CD8-positive, alpha-beta memory T cell (primary cell): ENCODE measurements around the gene GNAQ. TPM values are rescaled to one million over a fixed set of nuclear protein-coding genes. Genes with fewer than 3 reads are reported as not detected.

Experiments used
- CTCF ChIA-PET: fragments of 350-600 bp; sonication (Branson Sonifier 250); formaldehyde crosslinking; loops from one replicate; lab custom pipeline; 2021; ENCODE audit warnings: antibody characterized with exemption; lab: Charles Lee
- POLR2A ChIA-PET: fragments of 350-600 bp; sonication (Branson Sonifier 250); formaldehyde crosslinking; loops from one replicate; lab custom pipeline; 2021; ENCODE audit warnings: antibody characterized with exemption; lab: Charles Lee
- DNase-seq, 5 donors: peaks; one replicate each; pipeline versions ENCODE4 v3.0.0 to v3.0.0-alpha.2; 2020 to 2022; ENCODE audit warnings: mixed read lengths in 1 of 5
- H3K27ac ChIP-seq: one replicate; pipeline ENCODE4 v1.7.0; 2013; ENCODE audit warnings: low read depth, mild to moderate bottlenecking, low read length, moderate library complexity
- H3K27me3 ChIP-seq: 2 replicates; pipeline ENCODE4 v1.7.0; 2013; ENCODE audit warnings: low read length, mild to moderate bottlenecking; ENCODE audit not compliant: insufficient read depth, poor library complexity, severe bottlenecking
- H3K36me3 ChIP-seq: 2 replicates; pipeline ENCODE4 v1.7.0; 2013; ENCODE audit warnings: mild to moderate bottlenecking, low read length, moderate library complexity; ENCODE audit not compliant: insufficient read depth
- H3K4me1 ChIP-seq: 2 replicates; pipeline ENCODE4 v1.7.0; 2013; ENCODE audit warnings: mild to moderate bottlenecking, low read length, moderate library complexity; ENCODE audit not compliant: insufficient read depth
- H3K4me3 ChIP-seq: 2 replicates; pipeline ENCODE4 v1.7.0; 2013; ENCODE audit warnings: mild to moderate bottlenecking, low read length
- H3K9me3 ChIP-seq: 2 replicates; pipeline ENCODE4 v1.7.0; 2013; ENCODE audit warnings: mild to moderate bottlenecking, low read length
- H3K27ac Mint-ChIP-seq, 8 donors: one replicate each; pipeline ENCODE4 v1.8.0; 2020 to 2021; ENCODE audit warnings: mixed read lengths in 8 of 8, mild to moderate bottlenecking in 6 of 8, inconsistent platforms in 3 of 8, moderate library complexity in 3 of 8
- H3K27me3 Mint-ChIP-seq, 2 donors: one replicate each; pipeline ENCODE4 v1.8.0; 2020 to 2021; ENCODE audit warnings: mixed read lengths in 2 of 2, mild to moderate bottlenecking in 1 of 2, moderate library complexity in 1 of 2
- H3K36me3 Mint-ChIP-seq, 3 donors: one replicate each; pipeline ENCODE4 v1.8.0; 2020 to 2021; ENCODE audit warnings: mixed read lengths in 3 of 3, inconsistent platforms in 1 of 3, mild to moderate bottlenecking in 1 of 3
- H3K4me1 Mint-ChIP-seq, 3 donors: one replicate each; pipeline ENCODE4 v1.8.0; 2020 to 2021; ENCODE audit warnings: mixed read lengths in 3 of 3, inconsistent platforms in 1 of 3, mild to moderate bottlenecking in 1 of 3
- H3K4me3 Mint-ChIP-seq, 7 donors: one replicate each; pipeline ENCODE4 v1.8.0; 2020 to 2021; ENCODE audit warnings: mixed read lengths in 7 of 7, mild to moderate bottlenecking in 6 of 7, moderate library complexity in 4 of 7, inconsistent platforms in 2 of 7
- H3K9me3 Mint-ChIP-seq, 5 donors: one replicate each; pipeline ENCODE4 v1.8.0; 2020 to 2022; ENCODE audit warnings: mixed read lengths in 5 of 5, mild to moderate bottlenecking in 3 of 5, moderate library complexity in 2 of 5, inconsistent platforms in 1 of 5
- polyA plus RNA-seq: library from polyadenylated mRNA; unstranded; fragments of 300-500 nt; fragmentation: Illumina TruSeq; gene quantifications from one replicate; pipeline ENCODE4 v1.2.3, GENCODE V29; 2021
- total RNA-seq, 2 experiments: library from RNA; stranded (reverse); gene quantifications; one replicate each; pipeline ENCODE4 v1.2.3, GENCODE V29; 2021

GNAQ gene
- total and polyA plus RNA-seq, 3 experiments from 2014 or later = 7.5 to 19.8 (median 17.1) TPM

DNA sequence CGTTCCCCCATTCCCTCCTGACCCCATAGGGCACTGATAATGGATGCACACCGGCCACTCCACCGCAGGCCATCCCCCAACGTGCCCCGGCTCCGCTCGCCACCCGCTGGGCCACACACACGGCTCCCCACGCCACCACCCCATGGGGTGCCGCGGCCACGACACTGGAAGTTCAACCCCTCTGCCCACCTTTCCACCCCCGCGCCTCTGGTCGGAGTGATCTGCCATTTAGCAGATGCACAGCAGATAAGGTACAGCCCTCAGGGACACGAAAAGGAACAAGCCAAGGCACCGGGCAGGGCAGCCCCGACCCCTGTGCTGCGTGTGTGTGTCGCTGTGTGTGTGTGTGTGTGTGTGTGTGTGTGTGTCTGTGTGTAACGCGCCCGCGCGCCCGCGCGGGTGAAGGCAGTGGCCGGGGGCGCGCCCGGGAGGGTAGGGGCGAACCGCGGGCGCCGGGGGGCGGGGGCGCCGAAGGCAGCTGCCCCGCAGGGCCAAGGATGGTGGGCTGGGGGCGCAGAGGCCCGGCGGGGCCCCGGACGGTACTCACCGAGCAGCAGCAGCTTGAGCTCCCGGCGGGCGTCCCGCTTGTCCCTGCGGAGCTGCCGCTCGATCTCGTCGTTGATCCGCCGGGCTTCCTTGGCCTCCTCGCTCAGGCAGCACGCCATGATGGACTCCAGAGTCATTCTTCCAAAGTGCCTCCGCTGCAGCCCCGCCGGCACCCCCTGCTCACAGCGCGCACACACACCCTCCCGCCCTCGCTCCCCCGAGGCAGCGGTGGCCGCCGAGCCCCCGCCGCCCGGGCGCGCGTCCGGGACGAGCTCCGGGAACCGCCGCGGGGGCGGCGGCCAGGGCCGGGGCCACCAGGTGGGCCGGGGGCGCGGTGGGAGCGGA is 813 bp downstream of the GNAQ start:
- peak overlapping the region; percentile 52 to 98 (median 86) for H3K27ac Mint-ChIP-seq
- H3K36me3 ChIP-seq = no peaks in the 10 kb centered on the region
- ChIA-PET POLR2A (interaction anchor here (0.8 to 1.7 kb wide), 3 partner anchors 11 to 54 kb away, joined by 3 to 9 read pairs (median 4); no protein-coding TSS in a partner anchor), CTCF (interaction anchor here (0.6 to 1.6 kb wide), 5 partner anchors 9 to 189 kb away, joined by 3 to 4 read pairs (median 3); no protein-coding TSS in a partner anchor)
- peaks cover 6 to 31% of the 10 kb centered on the region in 2 donors for H3K27me3 Mint-ChIP-seq
- H3K4me3 ChIP-seq = peak overlapping the region; percentile 70
- H3K9me3 Mint-ChIP-seq = peaks cover 0 to 2% (median 0%) of the 10 kb centered on the region in 5 donors
- H3K4me1 Mint-ChIP-seq = peaks cover 42 to 64% (median 58%) of the 10 kb centered on the region in 3 donors
- peaks cover 42% of the 10 kb centered on the region for H3K4me1 ChIP-seq
- peak; percentile 7 to 69 (median 56) for DNase-seq
- H3K27ac ChIP-seq = peak overlapping the region; percentile 49
- H3K36me3 Mint-ChIP-seq = peaks cover 0 to 11% (median 0%) of the 10 kb centered on the region in 3 donors
- no peaks in the 10 kb centered on the region for H3K27me3 ChIP-seq
- H3K9me3 ChIP-seq = no peaks in the 10 kb centered on the region
- peak overlapping the region; percentile 84 to 96 (median 89) for H3K4me3 Mint-ChIP-seq

DNA sequence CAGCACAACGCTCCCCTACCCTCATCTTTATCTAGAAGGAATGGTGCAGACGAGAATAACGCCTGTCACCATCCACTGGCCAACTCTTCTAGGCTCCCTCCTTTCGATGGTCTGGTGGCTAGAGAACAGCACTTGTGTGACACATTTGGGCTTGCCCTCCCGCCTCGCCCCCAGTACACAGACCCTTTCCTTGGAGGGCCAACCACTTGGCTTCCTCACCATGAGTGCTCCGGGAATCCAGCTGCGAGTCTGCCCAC is 1.4 kb downstream of the GNAQ start:
- ChIA-PET CTCF (interaction anchor here (0.6 to 1.6 kb wide), 4 partner anchors 8 to 188 kb away, joined by 3 to 4 read pairs (median 3); no protein-coding TSS in a partner anchor), POLR2A (interaction anchor here (1.2 to 1.7 kb wide), 2 partner anchors 11 to 53 kb away, joined by 3 to 9 read pairs; no protein-coding TSS in a partner anchor)
- peak overlapping the region; percentile 84 to 96 (median 89) for H3K4me3 Mint-ChIP-seq
- H3K9me3 Mint-ChIP-seq = peaks cover 0 to 2% (median 0%) of the 10 kb centered on the region in 5 donors
- Histone ChIP-seq H3K9me3 (no peaks in the 10 kb centered on the region), H3K27me3 (no peaks in the 10 kb centered on the region), H3K27ac (peak overlapping the region; percentile 49), H3K36me3 (no peaks in the 10 kb centered on the region), H3K4me1 (peaks cover 41% of the 10 kb centered on the region), H3K4me3 (peak overlapping the region; percentile 70)
- peaks cover 0 to 11% (median 0%) of the 10 kb centered on the region in 3 donors for H3K36me3 Mint-ChIP-seq
- peak in 2 of 5 donors; percentile 13 to 38 for DNase-seq
- peak overlapping the region; percentile 52 to 98 (median 86) for H3K27ac Mint-ChIP-seq
- peaks cover 39 to 65% (median 58%) of the 10 kb centered on the region in 3 donors for H3K4me1 Mint-ChIP-seq
- H3K27me3 Mint-ChIP-seq = peaks cover 6 to 27% of the 10 kb centered on the region in 2 donors

DNA sequence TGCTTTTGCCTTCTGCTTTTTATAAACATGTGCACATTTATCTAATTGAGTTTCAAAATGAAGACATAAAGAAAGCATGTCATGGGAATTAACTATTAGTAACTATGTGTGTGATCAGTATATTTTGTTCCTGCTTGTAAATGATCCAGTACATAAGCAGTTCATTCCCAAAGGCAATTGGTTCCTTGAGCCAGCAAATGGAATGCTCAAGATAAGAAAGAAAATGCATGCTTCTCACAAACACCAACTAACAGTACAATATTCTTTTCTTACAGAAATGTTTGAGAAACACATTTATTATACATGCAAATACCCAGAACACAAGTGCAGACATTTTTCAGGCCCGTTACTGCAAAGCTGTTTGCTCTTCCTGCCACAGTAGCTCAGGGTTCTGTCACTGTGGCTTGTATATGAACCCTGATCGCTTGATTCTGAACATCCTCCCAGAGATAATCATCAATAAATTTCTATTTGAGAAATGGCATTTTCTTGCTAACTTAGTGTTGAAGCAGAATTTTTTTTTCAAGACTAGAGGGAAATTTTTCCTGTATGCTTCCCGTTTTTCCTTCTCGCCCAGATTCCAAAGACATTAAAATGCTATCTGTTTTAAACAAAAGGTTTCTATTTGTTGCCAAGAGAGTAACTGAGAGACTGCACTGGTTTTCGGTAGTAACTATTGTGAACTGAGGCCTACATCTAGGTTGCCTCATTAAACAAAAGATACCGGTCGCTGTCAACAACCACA is 1.9 kb downstream of the GNAQ start:
- Mint-ChIP-seq H3K27me3 (peaks cover 6 to 26% of the 10 kb centered on the region in 2 donors), H3K4me3 (peak overlapping the region; percentile 84 to 96 (median 89)), H3K9me3 (peaks cover 0 to 2% (median 0%) of the 10 kb centered on the region in 5 donors), H3K4me1 (peaks cover 35 to 62% (median 54%) of the 10 kb centered on the region in 3 donors), H3K27ac (peak overlapping the region; percentile 52 to 98 (median 86)), H3K36me3 (peaks cover 0 to 11% (median 0%) of the 10 kb centered on the region in 3 donors)
- DNase-seq = peak in 2 of 5 donors; percentile 19 to 46
- H3K27me3 ChIP-seq = no peaks in the 10 kb centered on the region
- H3K36me3 ChIP-seq = no peaks in the 10 kb centered on the region
- POLR2A ChIA-PET = interaction anchor here (1.2 to 1.7 kb wide), 2 partner anchors 10 to 53 kb away, joined by 3 to 9 read pairs; no protein-coding TSS in a partner anchor
- peaks cover 36% of the 10 kb centered on the region for H3K4me1 ChIP-seq
- CTCF ChIA-PET = interaction anchor here (0.6 to 1.6 kb wide), 4 partner anchors 26 to 188 kb away, joined by 3 to 4 read pairs (median 3); no protein-coding TSS in a partner anchor
- H3K9me3 ChIP-seq = no peaks in the 10 kb centered on the region
- peak overlapping the region; percentile 70 for H3K4me3 ChIP-seq
- H3K27ac ChIP-seq = peak overlapping the region; percentile 49

DNA sequence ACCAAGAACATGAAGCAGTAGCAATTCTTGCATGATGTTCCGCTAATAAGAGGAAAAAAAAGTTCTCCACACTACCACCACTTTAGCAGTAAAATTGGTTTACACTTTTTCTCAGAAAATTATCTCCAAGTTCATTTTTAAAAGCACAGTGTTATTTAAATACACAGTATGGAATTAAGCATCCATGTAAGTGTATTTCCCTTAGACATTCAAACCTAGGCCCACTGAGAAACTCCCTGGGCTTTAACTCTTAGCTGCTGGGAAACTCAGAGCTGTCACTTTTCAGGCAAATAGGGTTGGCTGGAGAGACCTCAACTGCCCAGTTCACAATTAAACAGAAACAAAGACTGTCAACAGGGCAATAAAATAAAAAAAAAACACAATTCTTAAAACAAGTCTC is 2.7 kb downstream of the GNAQ start:
- Histone ChIP-seq H3K9me3 (no peaks in the 10 kb centered on the region), H3K4me3 (peak overlapping the region; percentile 8), H3K36me3 (no peaks in the 10 kb centered on the region), H3K27me3 (no peaks in the 10 kb centered on the region), H3K4me1 (peaks cover 33% of the 10 kb centered on the region), H3K27ac (no peak overlapping the region)
- H3K27me3 Mint-ChIP-seq = peaks cover 6 to 19% of the 10 kb centered on the region in 2 donors
- H3K36me3 Mint-ChIP-seq = peaks cover 0 to 11% (median 3%) of the 10 kb centered on the region in 3 donors
- peaks cover 0 to 2% (median 0%) of the 10 kb centered on the region in 5 donors for H3K9me3 Mint-ChIP-seq
- H3K4me3 Mint-ChIP-seq = peak overlapping the region; percentile 30 to 96 (median 85)
- DNase-seq = no peak
- CTCF ChIA-PET = interaction anchor here (1.2 kb wide), 1 partner anchor 39 kb away, joined by 3 read pairs; no protein-coding TSS in a partner anchor
- peaks cover 32 to 56% (median 51%) of the 10 kb centered on the region in 3 donors for H3K4me1 Mint-ChIP-seq
- H3K27ac Mint-ChIP-seq = peak overlapping the region in 5 of 8 donors; percentile 40 to 98 (median 72)
- POLR2A ChIA-PET = interaction anchor here (1.7 kb wide), 1 partner anchor 9 kb away, joined by 9 read pairs; no protein-coding TSS in a partner anchor

DNA sequence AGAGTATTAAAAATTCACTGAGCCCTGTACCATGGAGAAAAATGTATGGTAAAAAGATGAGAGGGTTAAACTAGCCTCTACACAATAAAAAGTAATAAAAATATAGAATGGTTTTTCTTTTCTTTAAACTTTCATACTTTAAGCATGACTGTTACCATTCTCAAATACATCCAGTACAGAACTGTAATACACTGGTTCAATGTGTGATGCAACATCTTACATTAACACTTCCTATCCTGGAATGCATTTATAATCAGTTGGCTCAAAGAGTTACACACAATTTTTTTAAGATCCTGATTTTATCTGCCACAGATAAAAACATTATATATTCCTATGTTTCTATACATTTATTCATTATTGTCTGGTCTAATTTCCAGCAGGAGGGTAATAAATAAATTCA is 4.7 kb downstream of the GNAQ start:
- H3K9me3 ChIP-seq = no peaks in the 10 kb centered on the region
- DNase-seq = no peak
- H3K27ac Mint-ChIP-seq = no peak overlapping the region
- H3K4me3 Mint-ChIP-seq = no peak overlapping the region
- POLR2A ChIA-PET = interaction anchor here (0.6 kb wide), 1 partner anchor 17 kb away, joined by 3 read pairs; no protein-coding TSS in a partner anchor
- no peaks in the 10 kb centered on the region for H3K27me3 ChIP-seq
- peaks cover 0 to 8% (median 3%) of the 10 kb centered on the region in 3 donors for H3K36me3 Mint-ChIP-seq
- H3K4me1 Mint-ChIP-seq = peaks cover 30 to 54% (median 42%) of the 10 kb centered on the region in 3 donors
- no peak overlapping the region for H3K27ac ChIP-seq
- peaks cover 3 to 10% of the 10 kb centered on the region in 2 donors for H3K27me3 Mint-ChIP-seq
- H3K9me3 Mint-ChIP-seq = no peaks in the 10 kb centered on the region
- no peak overlapping the region for H3K4me3 ChIP-seq
- CTCF ChIA-PET = no interaction called here
- peaks cover 29% of the 10 kb centered on the region for H3K4me1 ChIP-seq
- H3K36me3 ChIP-seq = no peaks in the 10 kb centered on the region

DNA sequence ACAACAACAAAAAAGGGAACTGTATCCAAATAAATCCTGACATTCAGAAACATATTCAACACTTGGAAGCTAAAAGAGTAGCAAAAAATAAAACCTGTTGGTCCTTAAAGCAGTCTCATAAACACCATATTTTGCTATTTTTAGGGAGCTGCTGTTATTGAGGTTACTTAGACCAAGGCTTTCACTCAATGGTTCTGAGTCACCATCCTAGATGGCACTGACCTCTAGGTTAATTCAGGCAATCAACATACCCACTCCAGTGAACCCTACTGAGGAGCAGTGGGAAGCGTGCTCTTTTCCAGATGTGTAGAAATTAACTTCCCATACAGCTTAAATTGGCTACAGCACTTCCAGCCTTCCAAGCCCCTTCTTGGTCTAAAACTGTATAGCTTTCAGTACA is 5.2 kb downstream of the GNAQ start:
- H3K27me3 ChIP-seq = no peaks in the 10 kb centered on the region
- Mint-ChIP-seq H3K4me1 (peaks cover 33 to 59% (median 42%) of the 10 kb centered on the region in 3 donors), H3K27me3 (peaks cover 3 to 10% of the 10 kb centered on the region in 2 donors), H3K4me3 (no peak overlapping the region), H3K36me3 (peaks cover 0 to 7% (median 3%) of the 10 kb centered on the region in 3 donors), H3K27ac (no peak overlapping the region), H3K9me3 (no peaks in the 10 kb centered on the region)
- no peaks in the 10 kb centered on the region for H3K9me3 ChIP-seq
- ChIA-PET CTCF (no interaction called here), POLR2A (interaction anchor here (0.6 kb wide), 1 partner anchor 18 kb away, joined by 3 read pairs; no protein-coding TSS in a partner anchor)
- H3K27ac ChIP-seq = no peak overlapping the region
- H3K36me3 ChIP-seq = no peaks in the 10 kb centered on the region
- H3K4me3 ChIP-seq = no peak overlapping the region
- peaks cover 31% of the 10 kb centered on the region for H3K4me1 ChIP-seq
- no peak for DNase-seq

DNA sequence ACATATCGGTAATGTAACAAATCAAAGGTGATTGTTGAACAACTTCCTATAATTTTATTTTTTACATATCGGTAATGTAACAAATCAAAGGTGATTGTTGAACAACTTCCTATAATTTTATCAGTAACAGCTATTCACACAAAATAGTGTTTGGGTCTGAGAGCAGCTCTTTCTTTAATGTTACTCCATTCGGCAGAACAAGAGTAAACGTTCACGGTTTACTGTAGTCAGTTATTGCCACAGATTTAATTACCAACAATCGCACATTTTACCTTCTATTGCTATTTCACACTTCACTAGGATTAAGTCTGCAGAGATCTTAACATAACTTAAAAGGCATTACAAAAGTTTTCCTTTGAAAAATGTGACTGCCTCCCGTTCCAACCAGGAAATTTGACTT is 6.4 kb downstream of the GNAQ start:
- Histone ChIP-seq H3K27ac (no peak overlapping the region), H3K9me3 (no peaks in the 10 kb centered on the region), H3K27me3 (no peaks in the 10 kb centered on the region), H3K36me3 (no peaks in the 10 kb centered on the region), H3K4me1 (peaks cover 31% of the 10 kb centered on the region), H3K4me3 (no peak overlapping the region)
- POLR2A ChIA-PET = no interaction called here
- no peak for DNase-seq
- Mint-ChIP-seq H3K36me3 (peaks cover 0 to 3% (median 2%) of the 10 kb centered on the region in 3 donors), H3K27ac (no peak overlapping the region), H3K4me1 (peaks cover 37 to 66% (median 43%) of the 10 kb centered on the region in 3 donors), H3K4me3 (no peak overlapping the region), H3K9me3 (no peaks in the 10 kb centered on the region), H3K27me3 (peaks cover under 1 to 6% of the 10 kb centered on the region in 2 donors)
- CTCF ChIA-PET = interaction anchor here (1.5 kb wide), 1 partner anchor 10 kb away, joined by 6 read pairs; no protein-coding TSS in a partner anchor
